CD4-positive, CD25-positive, alpha-beta regulatory T cell (primary cell): ENCODE results near the gene UBA3. TPM values are rescaled to one million over a fixed set of nuclear protein-coding genes. Genes with fewer than 3 reads are reported as not detected.
A peak's percentile ranks its signal among the peaks of the same experiment; 100 is the strongest.

Experiments used
- ATAC-seq, 2 donors: fragments of 150-1000 bp; cut with Tn5 transposase; one replicate each; pipeline ENCODE4 v1.10.0; 2021; ENCODE audit warnings: low read depth in 2 of 2, moderate number of reproducible peaks in 2 of 2, moderate library complexity in 1 of 2
- DNase-seq, 3 donors: peaks; one replicate each; pipeline versions ENCODE4 v3.0.0 to v3.0.0-alpha.2; 2012 to 2022; ENCODE audit warnings: mixed read lengths in 1 of 3
- H3K27ac ChIP-seq: one replicate; pipeline ENCODE4 v1.7.0; 2013; ENCODE audit warnings: mild to moderate bottlenecking, low read length; ENCODE audit not compliant: insufficient read depth, poor library complexity, severe bottlenecking
- H3K27me3 ChIP-seq: one replicate; pipeline ENCODE4 v1.7.0; 2013; ENCODE audit warnings: low read length; ENCODE audit not compliant: control insufficient read depth, insufficient read depth
- H3K36me3 ChIP-seq: one replicate; pipeline ENCODE4 v1.7.0; 2013; ENCODE audit warnings: mild to moderate bottlenecking, low read length, moderate library complexity; ENCODE audit not compliant: control insufficient read depth, insufficient read depth
- H3K4me1 ChIP-seq: 2 replicates; pipeline ENCODE4 v1.7.0; 2013; ENCODE audit warnings: mild to moderate bottlenecking, low read length; ENCODE audit not compliant: insufficient read depth, control insufficient read depth, poor library complexity, severe bottlenecking
- H3K4me3 ChIP-seq: one replicate; pipeline ENCODE4 v1.7.0; 2013; ENCODE audit warnings: low read depth, mild to moderate bottlenecking, low read length, moderate library complexity
- H3K9me3 ChIP-seq, 2 experiments: 1 replicate in 1 of 2; 2 replicates in 1 of 2; pipeline ENCODE4 v1.7.0; 2013; ENCODE audit warnings: low read length in 2 of 2, mild to moderate bottlenecking in 1 of 2, moderate library complexity in 1 of 2; ENCODE audit not compliant: control insufficient read depth in 2 of 2
- H3K27ac Mint-ChIP-seq, 3 donors: one replicate each; pipeline ENCODE4 v1.8.0; 2020 to 2022; ENCODE audit warnings: mild to moderate bottlenecking in 3 of 3, mixed read lengths in 3 of 3, moderate library complexity in 2 of 3
- H3K27me3 Mint-ChIP-seq: one replicate; pipeline ENCODE4 v1.8.0; 2022; ENCODE audit warnings: mild to moderate bottlenecking, mixed read lengths
- H3K36me3 Mint-ChIP-seq: one replicate; pipeline ENCODE4 v1.8.0; 2020; ENCODE audit warnings: mixed read lengths
- H3K4me1 Mint-ChIP-seq, 4 donors: one replicate each; pipeline ENCODE4 v1.8.0; 2020 to 2022; ENCODE audit warnings: mixed read lengths in 4 of 4, mild to moderate bottlenecking in 1 of 4
- H3K4me3 Mint-ChIP-seq, 4 donors: one replicate each; pipeline ENCODE4 v1.8.0; 2020 to 2022; ENCODE audit warnings: mild to moderate bottlenecking in 4 of 4, mixed read lengths in 4 of 4, moderate library complexity in 3 of 4
- H3K9me3 Mint-ChIP-seq, 7 donors: one replicate each; pipeline ENCODE4 v1.8.0; 2020 to 2022; ENCODE audit warnings: mixed read lengths in 7 of 7, mild to moderate bottlenecking in 3 of 7, moderate library complexity in 2 of 7
- polyA plus RNA-seq, 4 donors: library from polyadenylated mRNA; unstranded; fragments of 300-500 nt; fragmentation: Illumina TruSeq; gene quantifications; one replicate each; pipeline ENCODE4 v1.2.3, GENCODE V29; 2021
- total RNA-seq: library from RNA; stranded (reverse); gene quantifications from one replicate; pipeline ENCODE4 v1.2.3, GENCODE V29; 2022

UBA3 gene
- total and polyA plus RNA-seq, 5 donors from 2014 or later: 51.9 to 75.5 (median 62.9) TPM

GRCh38 chr3:69082361-69082760 is 2.2 kb upstream of the UBA3 start:
- peak overlapping the region; percentile 91 for H3K4me3 ChIP-seq
- H3K27me3 ChIP-seq: no peaks in the 10 kb centered on the region
- peak overlapping the region; percentile 92 for H3K27ac ChIP-seq
- ATAC-seq: no peak
- H3K4me1 ChIP-seq: peaks cover 82% of the 10 kb centered on the region
- no peak for DNase-seq
- H3K4me3 Mint-ChIP-seq: peak overlapping the region; percentile 64 to 98 (median 86)
- no peaks in the 10 kb centered on the region for H3K36me3 ChIP-seq
- H3K4me1 Mint-ChIP-seq: peaks cover 41 to 77% (median 53%) of the 10 kb centered on the region in 4 donors
- no peaks in the 10 kb centered on the region for H3K27me3 Mint-ChIP-seq
- H3K36me3 Mint-ChIP-seq: peaks cover 6% of the 10 kb centered on the region
- H3K9me3 ChIP-seq: no peaks in the 10 kb centered on the region
- no peaks in the 10 kb centered on the region for H3K9me3 Mint-ChIP-seq
- peak overlapping the region; percentile 96 to 99 (median 97) for H3K27ac Mint-ChIP-seq

- H3K4me1 Mint-ChIP-seq: peaks cover 43 to 78% (median 56%) of the 10 kb centered on the region in 4 donors
- H3K9me3 Mint-ChIP-seq: no peaks in the 10 kb centered on the region
- Histone ChIP-seq H3K36me3 (no peaks in the 10 kb centered on the region), H3K27me3 (no peaks in the 10 kb centered on the region), H3K27ac (peak overlapping the region; percentile 92), H3K4me3 (peak overlapping the region; percentile 91), H3K4me1 (peaks cover 82% of the 10 kb centered on the region), H3K9me3 (no peaks in the 10 kb centered on the region)
- DNase-seq (no peak), ATAC-seq (no peak)
- peaks cover 8% of the 10 kb centered on the region for H3K36me3 Mint-ChIP-seq
- peak overlapping the region; percentile 96 to 99 (median 97) for H3K27ac Mint-ChIP-seq
- no peaks in the 10 kb centered on the region for H3K27me3 Mint-ChIP-seq
- peak overlapping the region; percentile 38 to 93 (median 66) for H3K4me3 Mint-ChIP-seq
Observed at GRCh38 chr3:69081583-69082262, 1.6 kb upstream of the UBA3 start.

GRCh38 chr3:69079269-69080159 is 651 bp downstream of the UBA3 start:
- H3K9me3 ChIP-seq: no peaks in the 10 kb centered on the region
- H3K27ac ChIP-seq: peak overlapping the region; percentile 92
- H3K36me3 Mint-ChIP-seq: peaks cover 3% of the 10 kb centered on the region
- H3K4me1 ChIP-seq: peaks cover 74% of the 10 kb centered on the region
- H3K9me3 Mint-ChIP-seq: no peaks in the 10 kb centered on the region
- peaks cover 42 to 75% (median 54%) of the 10 kb centered on the region in 4 donors for H3K4me1 Mint-ChIP-seq
- peak overlapping the region; percentile 69 to 93 (median 93) for H3K27ac Mint-ChIP-seq
- no peak for DNase-seq
- H3K27me3 ChIP-seq: no peaks in the 10 kb centered on the region
- no peaks in the 10 kb centered on the region for H3K27me3 Mint-ChIP-seq
- H3K36me3 ChIP-seq: peaks cover 14% of the 10 kb centered on the region
- H3K4me3 Mint-ChIP-seq: peak overlapping the region; percentile 88 to 93 (median 92)
- H3K4me3 ChIP-seq: peak overlapping the region; percentile 99
- ATAC-seq: no peak

DNA sequence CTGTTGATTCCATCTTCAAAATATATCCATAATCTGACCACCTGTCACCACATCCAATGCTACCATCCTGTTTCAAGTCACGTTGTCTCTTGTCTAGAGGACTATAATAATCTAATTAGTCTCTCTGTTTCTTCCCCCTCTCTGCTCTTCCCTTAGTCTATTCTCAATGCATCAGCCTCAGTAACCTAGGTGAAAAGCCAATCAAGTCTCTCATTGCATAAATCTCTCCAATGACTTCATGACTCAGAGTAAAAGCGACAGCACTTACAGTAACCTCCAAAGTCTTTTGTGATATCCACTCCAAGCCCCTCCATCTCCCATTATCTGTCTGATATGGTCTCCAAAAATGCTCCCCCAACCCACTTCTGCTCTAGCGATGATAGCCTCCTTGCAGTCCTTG is 7.2 kb downstream of the UBA3 start:
- peak overlapping the region in 2 of 4 donors; percentile 0 to 11 for H3K4me3 Mint-ChIP-seq
- no peak for DNase-seq
- no peaks in the 10 kb centered on the region for H3K27me3 ChIP-seq
- no peak for ATAC-seq
- no peaks in the 10 kb centered on the region for H3K27me3 Mint-ChIP-seq
- H3K4me1 ChIP-seq: peaks cover 12% of the 10 kb centered on the region
- peaks cover 38% of the 10 kb centered on the region for H3K36me3 Mint-ChIP-seq
- peak overlapping the region; percentile 45 to 82 (median 65) for H3K27ac Mint-ChIP-seq
- no peak overlapping the region for H3K4me3 ChIP-seq
- H3K9me3 Mint-ChIP-seq: no peaks in the 10 kb centered on the region
- H3K36me3 ChIP-seq: peaks cover 56% of the 10 kb centered on the region
- peaks cover 31 to 53% (median 44%) of the 10 kb centered on the region in 4 donors for H3K4me1 Mint-ChIP-seq
- H3K9me3 ChIP-seq: no peaks in the 10 kb centered on the region
- peak overlapping the region; percentile 14 for H3K27ac ChIP-seq

- H3K4me3 Mint-ChIP-seq: peak overlapping the region in 2 of 4 donors; percentile 27 to 54
- H3K9me3 Mint-ChIP-seq: no peaks in the 10 kb centered on the region
- H3K27me3 Mint-ChIP-seq: no peaks in the 10 kb centered on the region
- no peak overlapping the region for H3K4me3 ChIP-seq
- DNase-seq: no peak
- no peaks in the 10 kb centered on the region for H3K9me3 ChIP-seq
- peak overlapping the region; percentile 70 for H3K27ac ChIP-seq
- peaks cover 39 to 56% (median 44%) of the 10 kb centered on the region in 4 donors for H3K4me1 Mint-ChIP-seq
- peaks cover 37% of the 10 kb centered on the region for H3K36me3 ChIP-seq
- no peaks in the 10 kb centered on the region for H3K27me3 ChIP-seq
- peaks cover 37% of the 10 kb centered on the region for H3K4me1 ChIP-seq
- ATAC-seq: no peak
- H3K27ac Mint-ChIP-seq: peak overlapping the region; percentile 91 to 95 (median 92)
- H3K36me3 Mint-ChIP-seq: peaks cover 19% of the 10 kb centered on the region
Observed at GRCh38 chr3:69066121-69066520, 14.0 kb downstream of the UBA3 start.

DNA sequence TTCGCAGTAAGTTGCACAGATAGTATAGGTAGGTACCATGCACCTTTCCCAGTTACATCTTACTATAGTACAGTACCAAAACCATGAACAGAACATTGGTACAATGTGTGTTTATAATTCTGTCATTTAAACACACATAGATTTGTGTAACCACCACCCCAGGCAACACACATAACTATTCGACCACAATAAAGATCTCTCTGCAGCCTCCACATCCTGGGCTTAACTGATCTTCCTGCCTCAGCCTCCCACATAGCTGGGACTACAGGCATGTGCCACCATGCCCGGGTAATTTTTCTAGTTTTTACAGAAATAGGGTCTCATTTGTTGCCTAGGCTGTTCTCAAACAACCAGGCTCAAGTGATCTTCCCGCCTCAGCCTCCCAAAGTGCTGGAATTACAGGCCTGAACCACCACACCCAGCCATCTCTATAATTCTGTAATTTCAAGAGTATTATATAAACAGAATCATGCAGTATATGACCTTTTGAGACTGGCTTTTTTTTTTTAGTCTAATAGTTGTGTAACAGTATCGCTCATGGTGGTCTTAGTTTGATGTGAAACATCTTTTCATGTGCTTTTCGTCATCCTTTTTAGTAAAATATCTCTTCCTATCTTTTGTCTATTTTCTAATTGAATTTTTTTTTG is 14.7 kb downstream of the UBA3 start:
- Mint-ChIP-seq H3K27me3 (no peaks in the 10 kb centered on the region), H3K36me3 (peaks cover 18% of the 10 kb centered on the region), H3K9me3 (no peaks in the 10 kb centered on the region), H3K27ac (peak overlapping the region; percentile 91 to 95 (median 92)), H3K4me3 (peak overlapping the region; percentile 54 to 77 (median 69)), H3K4me1 (peaks cover 32 to 53% (median 38%) of the 10 kb centered on the region in 4 donors)
- Histone ChIP-seq H3K9me3 (no peaks in the 10 kb centered on the region), H3K36me3 (peaks cover 38% of the 10 kb centered on the region), H3K4me3 (peak overlapping the region; percentile 70), H3K27ac (peak overlapping the region; percentile 70), H3K27me3 (no peaks in the 10 kb centered on the region), H3K4me1 (peaks cover 37% of the 10 kb centered on the region)
- DNase-seq: peak in 2 of 3 donors; percentile 35 to 71
- peak; percentile 35 to 40 for ATAC-seq

DNA sequence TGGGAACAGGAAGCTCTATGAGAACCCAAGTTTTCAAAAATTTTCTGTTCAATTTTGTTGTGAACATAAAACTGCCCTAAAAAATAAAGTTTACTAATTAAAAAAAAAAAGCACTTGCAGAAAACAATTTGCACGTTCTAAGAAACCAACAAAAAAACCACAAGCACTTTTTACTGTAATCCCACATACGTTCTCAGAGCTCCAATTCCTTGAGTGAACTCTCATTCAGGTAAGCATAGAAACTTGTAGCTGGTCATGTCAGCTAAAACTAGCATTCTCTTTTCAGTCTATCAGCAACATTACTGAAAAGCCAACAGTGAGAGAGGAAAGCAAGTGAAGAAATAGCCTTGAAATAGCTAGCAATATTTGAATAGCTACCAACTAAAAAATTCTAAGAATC is 16.5 kb downstream of the UBA3 start:
- Mint-ChIP-seq H3K27me3 (no peaks in the 10 kb centered on the region), H3K36me3 (peaks cover 29% of the 10 kb centered on the region), H3K4me3 (peak overlapping the region; percentile 54 to 79 (median 72)), H3K27ac (peak overlapping the region; percentile 92 to 98 (median 95)), H3K9me3 (peaks cover 0 to 3% (median 0%) of the 10 kb centered on the region in 7 donors), H3K4me1 (peaks cover 37 to 65% (median 45%) of the 10 kb centered on the region in 4 donors)
- DNase-seq (peak in 1 of 3 donors; percentile 77), ATAC-seq (peak; percentile 84 to 85)
- H3K9me3 ChIP-seq: no peaks in the 10 kb centered on the region
- no peaks in the 10 kb centered on the region for H3K27me3 ChIP-seq
- peak overlapping the region; percentile 70 for H3K4me3 ChIP-seq
- peak overlapping the region; percentile 70 for H3K27ac ChIP-seq
- peaks cover 37% of the 10 kb centered on the region for H3K36me3 ChIP-seq
- H3K4me1 ChIP-seq: peaks cover 44% of the 10 kb centered on the region
